Activated CD4-positive, CD25-positive, alpha-beta regulatory T cell treated with anti-CD3 and anti-CD28 coated beads, Interleukin-2, amount 50 U/mL, for 16 hours (primary cell): Measurements from ENCODE around the gene LGALSL.

Experiments used
- DNase-seq: peaks from one replicate; pipeline ENCODE4 v3.0.0-alpha.2; 2020; ENCODE audit warnings: low read depth, low spot score

LGALSL gene

DNA sequence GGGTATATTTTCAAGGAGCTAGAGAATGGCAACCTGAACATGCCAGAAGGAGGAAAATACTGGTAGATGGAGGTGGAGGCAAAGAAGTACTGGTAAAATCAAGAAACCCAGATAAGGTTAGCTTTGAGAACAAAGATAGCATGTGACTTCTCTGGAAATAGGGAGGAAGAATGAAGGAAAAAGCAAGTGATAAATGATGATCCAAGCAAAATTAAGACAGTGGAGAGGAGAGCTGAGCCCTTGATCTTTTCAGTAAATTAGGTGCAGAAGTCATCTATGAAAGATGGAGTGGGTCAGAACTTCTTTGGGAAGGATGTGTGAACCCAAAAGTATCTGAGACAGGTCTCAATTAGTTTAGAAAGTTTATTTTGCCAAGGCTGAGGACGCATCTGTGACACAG, 44.5 kb downstream of the LGALSL start:
- DNase-seq: no peak

DNA sequence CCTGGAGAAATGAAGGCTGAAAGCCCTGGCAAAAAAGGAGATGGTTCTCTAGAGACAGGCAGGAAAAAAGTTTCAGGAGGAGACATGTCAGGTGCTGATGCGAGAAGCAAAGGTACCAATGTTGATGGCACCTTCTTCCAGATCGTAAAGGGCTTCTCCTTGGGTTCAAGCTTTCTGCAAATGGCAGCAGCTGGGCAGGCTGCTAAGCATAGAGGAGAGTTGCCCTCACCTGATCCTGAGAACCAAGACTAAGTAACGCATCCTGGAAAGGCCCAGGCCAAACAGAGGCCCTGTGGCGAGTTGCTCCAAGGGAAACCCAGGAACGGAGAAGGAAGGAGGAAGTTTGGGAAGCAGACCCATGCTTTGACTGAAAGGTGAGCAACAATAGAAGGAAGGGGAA, 46.6 kb downstream of the LGALSL start:
- no peak for DNase-seq

GRCh38 chr2:64501946-64502345, 48.0 kb downstream of the LGALSL start:
- no peak for DNase-seq

DNA sequence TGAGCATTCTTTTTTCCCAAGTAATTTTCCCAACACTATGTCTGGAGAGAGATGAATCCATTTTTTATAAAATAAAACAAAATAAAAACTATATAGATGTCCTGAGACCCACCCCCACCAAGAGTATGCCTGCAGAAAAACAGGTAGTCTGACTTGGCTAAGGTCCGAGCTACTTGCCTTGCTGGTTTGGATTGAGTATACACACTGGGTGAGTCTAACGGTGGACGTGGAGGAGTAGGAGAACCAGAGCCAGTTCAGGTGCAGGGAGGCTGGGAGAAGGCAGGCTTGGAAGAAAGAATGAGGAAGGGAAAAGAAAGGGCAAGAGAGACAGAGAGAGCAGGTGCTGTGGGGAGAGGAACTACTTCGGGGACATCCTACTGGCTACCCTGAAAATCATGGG, 48.9 kb downstream of the LGALSL start:
- no peak for DNase-seq

DNA sequence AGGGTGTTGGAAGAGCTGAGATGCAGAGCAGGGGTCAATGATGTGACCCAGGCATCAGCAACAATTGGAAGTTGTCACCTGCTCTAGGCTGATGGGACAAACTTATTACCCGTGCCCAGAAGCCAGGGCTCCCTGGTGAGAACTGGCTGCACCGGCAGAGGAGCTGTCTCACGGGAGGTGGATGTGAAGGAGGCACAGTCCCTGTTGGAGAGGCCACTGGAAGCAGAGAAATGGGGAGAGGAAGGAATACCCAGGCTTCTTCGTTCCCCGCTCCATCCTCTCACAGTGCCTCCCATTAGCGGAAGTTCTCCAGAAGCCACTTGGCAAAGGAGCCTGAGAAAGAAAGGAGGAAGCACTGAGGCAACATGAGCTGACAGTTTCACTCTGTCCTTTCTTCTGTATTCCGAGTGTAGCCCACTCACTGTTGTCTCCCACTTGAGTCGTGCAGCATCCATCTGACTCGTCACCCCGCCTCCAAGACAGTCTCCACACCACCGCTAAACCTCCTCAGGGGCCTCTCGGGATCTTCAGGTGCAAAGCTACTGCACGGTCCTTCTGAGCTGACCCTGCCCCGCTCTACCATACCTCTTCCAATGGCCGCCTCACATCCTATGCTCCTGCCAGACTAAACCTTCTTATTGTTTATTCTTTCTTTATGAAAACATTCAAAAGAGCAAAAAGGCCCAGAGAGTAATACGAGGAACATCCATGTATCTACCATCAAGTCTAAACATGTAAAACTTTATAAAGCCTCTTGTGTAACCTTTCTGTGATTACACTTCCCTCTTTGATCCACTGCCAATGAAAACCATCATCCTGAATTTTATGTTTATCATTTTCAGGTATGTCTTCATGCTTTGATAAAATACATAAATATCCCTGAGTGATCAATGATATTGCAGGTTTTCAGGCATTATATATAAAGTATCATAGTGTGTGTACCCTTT, 51.1 kb downstream of the LGALSL start:
- no peak for DNase-seq

DNA sequence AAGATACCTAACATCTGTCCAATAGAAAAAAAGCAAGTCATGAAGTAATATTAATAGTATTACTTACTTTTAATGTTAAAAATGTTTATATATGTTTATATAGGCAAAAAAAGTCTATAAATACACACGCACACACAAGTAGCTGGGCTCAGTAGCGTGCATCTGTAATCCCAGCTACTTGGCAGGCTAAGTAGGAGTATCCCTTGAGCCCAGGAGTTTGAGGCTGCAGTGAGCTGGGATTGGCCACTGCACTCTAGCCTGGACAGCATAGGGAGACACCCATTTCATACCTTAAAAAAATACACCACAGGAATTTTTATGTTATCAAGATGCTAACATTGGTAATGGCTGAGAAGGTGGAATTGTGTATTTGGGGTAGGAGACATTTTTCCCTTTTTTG, 52.7 kb downstream of the LGALSL start:
- DNase-seq: no peak
